DND-41 (cell line): ENCODE data around the gene ATP1B3.
"Not testable (repeated sequence)": the region's sequence is repeated elsewhere in the genome, so short reads cannot be mapped to it uniquely, and the experiment has no call there.

ENCODE experiments used
- ATAC-seq: fragments of 200-7000 bp; cut with Tn5 transposase; 3 replicates; pipeline ENCODE4 v1.9.1; 2021; ENCODE audit warnings: low read depth; ENCODE audit not compliant: insufficient read depth
- DNase-seq: peaks from one replicate; pipeline ENCODE4 v3.0.0-alpha.2; 2020
- H2AFZ ChIP-seq: 2 replicates; pipeline ENCODE4 v1.6.0; 2012; ENCODE audit warnings: low read depth, low read length
- H3K27ac ChIP-seq: 2 replicates; pipeline ENCODE4 v1.5.1; 2012; ENCODE audit warnings: low read length, inconsistent platforms
- H3K27me3 ChIP-seq: fragments of 200-600 bp; sonication (generic); 2 replicates; pipeline ENCODE4 v1.6.0; 2012; ENCODE audit warnings: low read length, mild to moderate bottlenecking, inconsistent platforms; ENCODE audit not compliant: insufficient read depth, poor library complexity
- H3K36me3 ChIP-seq: 2 replicates; pipeline ENCODE4 v1.5.1; 2012; ENCODE audit warnings: low read length, inconsistent platforms; ENCODE audit not compliant: insufficient read depth
- H3K4me1 ChIP-seq: 2 replicates; pipeline ENCODE4 v1.5.1; 2012; ENCODE audit warnings: mild to moderate bottlenecking, low read length; ENCODE audit not compliant: insufficient read depth
- H3K4me2 ChIP-seq: 2 replicates; pipeline ENCODE4 v1.6.0; 2012; ENCODE audit warnings: mild to moderate bottlenecking, moderate library complexity, low read length, inconsistent platforms; ENCODE audit not compliant: insufficient read depth
- H3K4me3 ChIP-seq, 2 experiments: fragments of 200-600 bp in 1 of 2; shearing (Covaris generic) in 1 of 2; 2 replicates each; pipeline ENCODE4 v1.5.1; 2012 to 2016; ENCODE audit warnings: inconsistent platforms in 2 of 2, low read length in 2 of 2, mild to moderate bottlenecking in 2 of 2, low read depth in 1 of 2, moderate library complexity in 1 of 2
- H3K79me2 ChIP-seq: 2 replicates; pipeline ENCODE4 v1.6.0; 2012; ENCODE audit warnings: low read length, inconsistent platforms; ENCODE audit not compliant: insufficient read depth
- H3K9ac ChIP-seq: 2 replicates; pipeline ENCODE4 v1.6.0; 2012; ENCODE audit warnings: low read depth, mild to moderate bottlenecking, inconsistent platforms, low read length, moderate library complexity
- H3K9me3 ChIP-seq: 2 replicates; pipeline ENCODE4 v1.5.1; 2012; ENCODE audit warnings: low read length, moderate library complexity, mild to moderate bottlenecking, inconsistent platforms; ENCODE audit not compliant: insufficient read depth, severe bottlenecking
- H4K20me1 ChIP-seq: 2 replicates; pipeline ENCODE4 v1.6.0; 2012; ENCODE audit warnings: low read length; ENCODE audit not compliant: insufficient read depth
- EZH2 ChIP-seq: IDR thresholded peaks from 3 replicates; pipeline ENCODE4 v1.6.1; 2012; ENCODE audit warnings: borderline replicate concordance, low read depth, mild to moderate bottlenecking, moderate library complexity, low read length, inconsistent platforms; ENCODE audit not compliant: severe bottlenecking
- TF ChIP-seq, protein P1 (sequence below): IDR thresholded peaks from 2 replicates; pipeline ENCODE4 v1.5.1; 2012; ENCODE audit warnings: borderline replicate concordance, low read length, moderate library complexity, mild to moderate bottlenecking; ENCODE audit not compliant: poor library complexity, severe bottlenecking; ENCODE audit errors: extremely low read depth

Gene ATP1B3

DNA sequence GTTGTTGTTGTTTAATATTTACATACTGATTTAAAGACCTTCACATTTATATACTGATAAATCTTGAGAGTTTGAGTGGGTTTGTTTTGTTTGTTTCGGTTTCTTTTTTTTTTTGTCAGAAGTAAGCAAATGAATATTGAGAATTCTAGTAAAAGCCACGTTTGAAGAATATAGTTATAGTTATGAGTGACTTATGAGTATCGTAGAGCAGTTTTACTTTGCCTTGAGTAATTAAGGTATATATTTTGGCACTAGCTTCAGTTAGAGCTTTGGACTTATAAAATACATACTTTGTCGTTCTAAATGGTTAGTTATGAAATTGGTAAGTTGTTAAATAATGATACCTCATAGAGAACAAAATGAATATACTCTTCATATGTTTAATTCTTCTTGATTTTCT is 27.8 kb downstream of the ATP1B3 start:
- no peaks in the 10 kb centered on the region for H3K27me3 ChIP-seq
- peaks cover 5% of the 10 kb centered on the region for H3K9me3 ChIP-seq
- H3K4me1 ChIP-seq = no peaks in the 10 kb centered on the region
- H3K9ac ChIP-seq = no peak overlapping the region
- H4K20me1 ChIP-seq = peaks cover 8% of the 10 kb centered on the region; the same call in 1 of the 2 replicates
- TF ChIP-seq, protein P1, sequence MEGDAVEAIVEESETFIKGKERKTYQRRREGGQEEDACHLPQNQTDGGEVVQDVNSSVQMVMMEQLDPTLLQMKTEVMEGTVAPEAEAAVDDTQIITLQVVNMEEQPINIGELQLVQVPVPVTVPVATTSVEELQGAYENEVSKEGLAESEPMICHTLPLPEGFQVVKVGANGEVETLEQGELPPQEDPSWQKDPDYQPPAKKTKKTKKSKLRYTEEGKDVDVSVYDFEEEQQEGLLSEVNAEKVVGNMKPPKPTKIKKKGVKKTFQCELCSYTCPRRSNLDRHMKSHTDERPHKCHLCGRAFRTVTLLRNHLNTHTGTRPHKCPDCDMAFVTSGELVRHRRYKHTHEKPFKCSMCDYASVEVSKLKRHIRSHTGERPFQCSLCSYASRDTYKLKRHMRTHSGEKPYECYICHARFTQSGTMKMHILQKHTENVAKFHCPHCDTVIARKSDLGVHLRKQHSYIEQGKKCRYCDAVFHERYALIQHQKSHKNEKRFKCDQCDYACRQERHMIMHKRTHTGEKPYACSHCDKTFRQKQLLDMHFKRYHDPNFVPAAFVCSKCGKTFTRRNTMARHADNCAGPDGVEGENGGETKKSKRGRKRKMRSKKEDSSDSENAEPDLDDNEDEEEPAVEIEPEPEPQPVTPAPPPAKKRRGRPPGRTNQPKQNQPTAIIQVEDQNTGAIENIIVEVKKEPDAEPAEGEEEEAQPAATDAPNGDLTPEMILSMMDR = no peak
- TF ChIP-seq EZH2 = no peak
- DNase-seq = no peak
- no peak overlapping the region for H3K4me3 ChIP-seq
- H3K27ac ChIP-seq = no peak overlapping the region
- H2AFZ ChIP-seq = no peak overlapping the region
- peaks cover 44% of the 10 kb centered on the region for H3K79me2 ChIP-seq
- H3K4me2 ChIP-seq = no peak overlapping the region
- ATAC-seq = no peak
- H3K36me3 ChIP-seq = peaks cover 74% of the 10 kb centered on the region

DNA sequence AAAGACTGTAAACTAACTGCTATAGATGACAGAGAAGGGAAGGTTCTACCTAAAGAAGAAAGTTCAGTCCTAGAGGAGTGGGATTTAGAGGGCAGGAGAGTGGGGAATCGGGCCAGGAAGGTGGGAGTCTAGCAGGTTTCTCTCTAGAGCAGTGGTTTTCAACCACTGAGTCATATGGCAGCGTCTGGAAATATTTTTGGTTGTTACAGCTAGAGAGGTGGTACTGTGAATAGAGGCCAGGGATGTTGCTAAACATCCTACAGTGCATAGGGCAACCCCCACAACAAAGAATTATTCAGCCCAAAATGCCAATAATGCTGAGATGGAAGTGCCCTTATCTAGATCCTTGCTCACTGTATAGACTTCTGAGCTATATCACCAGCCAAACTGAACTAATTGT is 28.7 kb downstream of the ATP1B3 start:
- Histone ChIP-seq H3K4me2 (no peak overlapping the region), H2AFZ (no peak overlapping the region), H3K79me2 (peaks cover 36% of the 10 kb centered on the region), H3K27ac (no peak overlapping the region), H3K9me3 (peaks cover under 1% of the 10 kb centered on the region), H3K36me3 (peaks cover 76% of the 10 kb centered on the region), H3K27me3 (no peaks in the 10 kb centered on the region), H3K4me1 (no peaks in the 10 kb centered on the region), H4K20me1 (peaks cover 8% of the 10 kb centered on the region; the same call in 1 of the 2 replicates), H3K9ac (no peak overlapping the region), H3K4me3 (no peak overlapping the region)
- no peak for TF ChIP-seq EZH2
- TF ChIP-seq, protein P1 = no peak
- no peak for DNase-seq
- ATAC-seq = no peak

DNA sequence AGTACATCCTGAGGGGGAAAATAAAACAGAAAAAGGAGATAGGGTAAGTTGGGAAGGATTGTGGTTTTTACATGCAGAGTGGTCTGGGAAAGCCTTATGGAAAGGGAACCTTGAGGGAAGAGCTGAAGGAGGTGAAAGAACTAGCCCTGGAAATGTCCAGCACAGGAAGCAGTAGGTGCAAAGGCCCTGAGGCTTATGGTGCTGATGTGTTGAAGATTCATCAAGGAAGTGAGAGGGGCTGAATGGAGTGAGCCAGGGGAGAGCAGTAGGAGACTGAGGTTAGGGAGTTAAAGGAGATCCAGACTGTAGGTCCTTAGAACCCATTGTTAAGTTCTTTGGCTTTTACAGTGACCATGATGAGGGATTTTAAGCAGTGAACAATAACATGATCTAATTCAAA is 33.0 kb downstream of the ATP1B3 start:
- H3K4me2 ChIP-seq = no peak overlapping the region
- ATAC-seq = no peak
- no peaks in the 10 kb centered on the region for H3K4me1 ChIP-seq
- H3K4me3 ChIP-seq = no peak overlapping the region
- no peaks in the 10 kb centered on the region for H3K9me3 ChIP-seq
- no peak overlapping the region for H3K9ac ChIP-seq
- H3K36me3 ChIP-seq = peaks cover 88% of the 10 kb centered on the region
- H4K20me1 ChIP-seq = peaks cover 2% of the 10 kb centered on the region; the same call in 1 of the 2 replicates
- H3K27me3 ChIP-seq = no peaks in the 10 kb centered on the region
- H3K79me2 ChIP-seq = peaks cover 7% of the 10 kb centered on the region
- no peak overlapping the region for H3K27ac ChIP-seq
- H2AFZ ChIP-seq = no peak overlapping the region
- TF ChIP-seq, protein P1 = no peak
- TF ChIP-seq EZH2 = no peak
- no peak for DNase-seq

DNA sequence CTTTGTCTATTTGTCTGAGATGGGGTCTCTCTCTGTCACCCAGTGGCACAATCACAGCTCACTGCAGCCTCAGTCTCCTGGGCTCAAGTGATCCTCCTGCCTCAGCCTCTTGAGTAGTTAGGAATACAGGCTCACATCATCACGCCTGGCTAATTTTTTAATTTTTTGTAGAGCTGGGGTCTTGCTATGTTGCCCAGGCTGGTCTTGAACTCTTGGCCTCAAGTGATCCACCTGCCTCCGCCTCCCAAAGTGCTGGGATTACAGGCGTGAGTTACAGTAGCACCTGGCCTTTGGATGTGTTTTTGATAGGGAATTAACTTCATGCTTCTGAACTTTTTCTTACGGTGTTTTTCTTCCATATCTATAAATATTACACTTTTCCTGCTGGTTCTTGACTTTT is 33.5 kb downstream of the ATP1B3 start:
- peaks cover 90% of the 10 kb centered on the region for H3K36me3 ChIP-seq
- H3K79me2 ChIP-seq, H3K4me3 ChIP-seq, ATAC-seq, H3K9ac ChIP-seq, H3K9me3 ChIP-seq, H3K27me3 ChIP-seq, H2AFZ ChIP-seq, H3K4me2 ChIP-seq, H3K4me1 ChIP-seq, H3K27ac ChIP-seq, H4K20me1 ChIP-seq, DNase-seq: not testable (repeated sequence)
